DOHH2 (cell line): Measurements from ENCODE around the gene ADNP.

Experiments
- CTCF ChIP-seq: fragments of 200-600 bp; sonication (generic); IDR thresholded peaks from one replicate; pipeline ENCODE4 v1.5.1; 2014; ENCODE audit warnings: antibody characterized with exemption, mild to moderate bottlenecking, low read depth, low read length; ENCODE audit not compliant: poor library complexity, severe bottlenecking
- EZH2phosphoT487 ChIP-seq: fragments of 200-600 bp; sonication (generic); IDR thresholded peaks from 2 replicates; pipeline ENCODE4 v1.6.1; 2017; ENCODE audit warnings: borderline replicate concordance, mild to moderate bottlenecking, antibody characterized with exemption, low read length, moderate library complexity, mixed read lengths

DNA sequence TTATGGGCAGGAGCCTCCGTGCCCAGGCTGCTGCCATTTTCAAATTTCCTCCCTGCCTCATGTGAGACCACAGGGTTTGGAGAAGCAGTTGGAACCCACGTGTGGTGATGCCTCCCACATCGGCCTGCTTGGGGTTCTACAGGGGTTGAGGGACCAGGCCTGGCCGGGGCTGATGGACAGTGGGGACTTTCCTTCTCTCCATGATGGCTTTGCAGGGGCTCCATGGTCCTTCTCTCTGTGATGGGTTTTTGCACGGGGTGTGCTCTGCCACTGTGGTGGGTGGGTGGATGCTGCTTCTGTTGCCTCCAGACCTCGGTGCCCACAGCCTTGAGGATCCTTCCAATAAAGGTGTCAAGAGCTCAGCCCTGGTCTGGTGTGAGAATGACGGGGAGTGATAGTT lies 54.4 kb downstream of the ADNP start:
- TF ChIP-seq CTCF, result no peak
- no peak for TF ChIP-seq EZH2phosphoT487
